ENCODE measurements around the gene SLC38A6. TPM values are rescaled to one million over a fixed set of nuclear protein-coding genes. Genes with fewer than 3 reads are reported as not detected.
A peak's percentile ranks its signal among the peaks of the same experiment; 100 is the strongest.

Gene SLC38A6
- total RNA-seq, result 1 to 10 TPM; 6.2 to 9.4 TPM
- long read RNA-seq, transcript SLC38A6-201 (16 exons, 1,688 nt), result major isoform, 6 of 11 reads
- long read RNA-seq, partial matches to known transcripts, result 1 of 11 reads
- long read RNA-seq, other reads (novel, unspliced or antisense), result 4 of 11 reads

GRCh38 chr14:60980811-60981632, at the start of gene SLC38A6, which contains the start of gene TRMT5:
SLC38A6 (plus strand) TSS chr14:60981245; CDS start chr14:60981278, 33 bp downstream.
TRMT5 (minus strand) TSS chr14:60981079; CDS start chr14:60980973, 106 bp downstream.
- peak; percentile 93 for DNase-seq
- intact Hi-C loops (cut with DNase I, micrococcal nuclease), result no loop called here
- peak; percentile 99 for ATAC-seq

GRCh38 chr14:60933920-60934655, 47.0 kb upstream of the SLC38A6 start:
- intact Hi-C loops (cut with DNase I, micrococcal nuclease), result no loop called here
- no peak for DNase-seq
- ATAC-seq, result peak; percentile 96

GRCh38 chr14:60935319-60935718, 45.7 kb upstream of the SLC38A6 start:
- intact Hi-C loops (cut with DNase I, micrococcal nuclease), result no loop called here
- DNase-seq (no peak), ATAC-seq (no peak)

GRCh38 chr14:60943637-60944032, 37.4 kb upstream of the SLC38A6 start:
- no peak for DNase-seq
- intact Hi-C loops (cut with DNase I, micrococcal nuclease), result no loop called here
- ATAC-seq, result no peak

- intact Hi-C loops (cut with DNase I, micrococcal nuclease), result no loop called here
- ATAC-seq, result no peak
- no peak for DNase-seq
Observed at GRCh38 chr14:60944204-60944603, 36.8 kb upstream of the SLC38A6 start.

GRCh38 chr14:60945984-60946383, 35.1 kb upstream of the SLC38A6 start:
- no peak for ATAC-seq
- intact Hi-C loops (cut with DNase I, micrococcal nuclease), result no loop called here
- no peak for DNase-seq

GRCh38 chr14:60946773-60947172, 34.3 kb upstream of the SLC38A6 start:
- DNase-seq, result no peak
- intact Hi-C loops (cut with DNase I, micrococcal nuclease), result no loop called here
- ATAC-seq, result no peak

- ATAC-seq (no peak), DNase-seq (no peak)
- intact Hi-C loops (cut with DNase I, micrococcal nuclease), result no loop called here
Observed at GRCh38 chr14:60951776-60952435, 29.1 kb upstream of the SLC38A6 start.

- intact Hi-C loops (cut with DNase I, micrococcal nuclease), result no loop called here
- no peak for ATAC-seq
- DNase-seq, result no peak
Observed at GRCh38 chr14:60956202-60956601, 24.8 kb upstream of the SLC38A6 start.

- DNase-seq (no peak), ATAC-seq (no peak)
- intact Hi-C loops (cut with DNase I, micrococcal nuclease), result no loop called here
Observed at GRCh38 chr14:60956632-60957031, 24.4 kb upstream of the SLC38A6 start.

- intact Hi-C loops (cut with DNase I, micrococcal nuclease), result no loop called here
- no peak for DNase-seq
Observed at GRCh38 chr14:60958146-60958545, 22.9 kb upstream of the SLC38A6 start.

GRCh38 chr14:60963761-60964160, 17.3 kb upstream of the SLC38A6 start:
- ATAC-seq (peak; percentile 69), DNase-seq (no peak)
- intact Hi-C loops (cut with DNase I, micrococcal nuclease), result no loop called here

More at GRCh38 chr14:60958146-60958545, 22.9 kb upstream of the SLC38A6 start:
- no peak for ATAC-seq

GRCh38 chr14:60964904-60965303, 16.1 kb upstream of the SLC38A6 start:
- ATAC-seq, result no peak
- intact Hi-C loops (cut with DNase I, micrococcal nuclease), result no loop called here
- no peak for DNase-seq

GRCh38 chr14:60965402-60965801, 15.6 kb upstream of the SLC38A6 start:
- DNase-seq (no peak), ATAC-seq (no peak)
- intact Hi-C loops (cut with DNase I, micrococcal nuclease), result no loop called here

GRCh38 chr14:60968099-60968498, 12.9 kb upstream of the SLC38A6 start:
- intact Hi-C loops (cut with DNase I, micrococcal nuclease), result no loop called here
- no peak for DNase-seq
- no peak for ATAC-seq

- DNase-seq (no peak), ATAC-seq (no peak)
- intact Hi-C loops (cut with DNase I, micrococcal nuclease), result no loop called here
Observed at GRCh38 chr14:60968671-60969070, 12.4 kb upstream of the SLC38A6 start.

GRCh38 chr14:60970146-60970545, 10.9 kb upstream of the SLC38A6 start:
- intact Hi-C loops (cut with DNase I, micrococcal nuclease), result no loop called here
- no peak for DNase-seq
- no peak for ATAC-seq

- ATAC-seq (no peak), DNase-seq (no peak)
- intact Hi-C loops (cut with DNase I, micrococcal nuclease), result no loop called here
Observed at GRCh38 chr14:60971271-60971670, 9.8 kb upstream of the SLC38A6 start.

GRCh38 chr14:60972295-60972694, 8.8 kb upstream of the SLC38A6 start:
- intact Hi-C loops (cut with DNase I, micrococcal nuclease), result no loop called here
- DNase-seq, result no peak
- no peak for ATAC-seq

All from left colon (tissue), 2 donors.